Ovary (tissue), 3 donors: ENCODE measurements around the gene PCSK5.

Source experiments
- EP300 ChIP-seq: sonication (generic); formaldehyde crosslinking; IDR thresholded peaks from one replicate; pipeline ENCODE4 v1.6.1; 2017; ENCODE audit warnings: antibody characterized with exemption
- TF ChIP-seq, protein P1 (sequence below), 3 donors: fragments of 450-650 bp in 2 of 3; fragments of 200-600 bp in 1 of 3; IDR thresholded peaks; one replicate each; pipeline versions ENCODE4 v1.5.1 to v1.8.0; 2016 to 2022; ENCODE audit warnings: antibody characterized with exemption in 3 of 3, mild to moderate bottlenecking in 1 of 3
- donor health status: DM: no; HTN: no; CAD: no.

DNA sequence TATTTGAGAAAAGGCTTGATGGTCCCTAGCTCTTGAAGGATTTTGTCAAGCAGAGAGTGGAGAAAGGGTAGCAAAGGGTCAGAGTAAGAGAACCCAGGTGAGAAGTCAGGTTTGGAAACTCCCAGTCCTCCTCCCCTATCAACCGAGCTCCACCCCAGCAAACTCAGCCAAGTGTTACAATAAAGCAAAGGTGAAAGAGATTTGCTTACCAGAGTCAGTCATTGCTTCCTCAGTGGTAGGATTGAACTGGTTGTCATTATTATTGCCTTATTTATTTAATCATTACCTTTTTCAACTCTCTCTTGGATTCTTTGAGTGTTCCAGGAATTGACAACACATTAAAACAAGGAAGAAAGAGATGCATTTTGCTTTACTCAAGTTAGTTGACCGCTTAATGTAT lies 423.3 kb downstream of the PCSK5 start:
- TF ChIP-seq, protein P1, sequence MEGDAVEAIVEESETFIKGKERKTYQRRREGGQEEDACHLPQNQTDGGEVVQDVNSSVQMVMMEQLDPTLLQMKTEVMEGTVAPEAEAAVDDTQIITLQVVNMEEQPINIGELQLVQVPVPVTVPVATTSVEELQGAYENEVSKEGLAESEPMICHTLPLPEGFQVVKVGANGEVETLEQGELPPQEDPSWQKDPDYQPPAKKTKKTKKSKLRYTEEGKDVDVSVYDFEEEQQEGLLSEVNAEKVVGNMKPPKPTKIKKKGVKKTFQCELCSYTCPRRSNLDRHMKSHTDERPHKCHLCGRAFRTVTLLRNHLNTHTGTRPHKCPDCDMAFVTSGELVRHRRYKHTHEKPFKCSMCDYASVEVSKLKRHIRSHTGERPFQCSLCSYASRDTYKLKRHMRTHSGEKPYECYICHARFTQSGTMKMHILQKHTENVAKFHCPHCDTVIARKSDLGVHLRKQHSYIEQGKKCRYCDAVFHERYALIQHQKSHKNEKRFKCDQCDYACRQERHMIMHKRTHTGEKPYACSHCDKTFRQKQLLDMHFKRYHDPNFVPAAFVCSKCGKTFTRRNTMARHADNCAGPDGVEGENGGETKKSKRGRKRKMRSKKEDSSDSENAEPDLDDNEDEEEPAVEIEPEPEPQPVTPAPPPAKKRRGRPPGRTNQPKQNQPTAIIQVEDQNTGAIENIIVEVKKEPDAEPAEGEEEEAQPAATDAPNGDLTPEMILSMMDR (IDR thresholded peaks at IDR 0.05), result no peak
- TF ChIP-seq EP300, result no peak
